GM23248 (cell line): ENCODE measurements around the gene PHTF1. TPM values are rescaled to one million over a fixed set of nuclear protein-coding genes. Genes with fewer than 3 reads are reported as not detected.

Experiments used
- DNase-seq: peaks from one replicate; pipeline ENCODE4 v3.0.0-alpha.2; 2015
- H2AFZ ChIP-seq: fragments of 200-600 bp; sonication (generic); 2 replicates; pipeline ENCODE4 v1.6.1; 2016; ENCODE audit warnings: antibody characterized with exemption
- H3F3A ChIP-seq: fragments of 200-600 bp; sonication (generic); 2 replicates; pipeline ENCODE4 v1.6.1; 2016; ENCODE audit warnings: mild to moderate bottlenecking, antibody characterized with exemption, mixed run types; ENCODE audit not compliant: insufficient read depth
- H3K27ac ChIP-seq: fragments of 200-600 bp; sonication (generic); 2 replicates; pipeline ENCODE4 v1.5.1; 2016; ENCODE audit warnings: mild to moderate bottlenecking
- H3K27me3 ChIP-seq: fragments of 200-600 bp; sonication (generic); replicated peaks from 2 replicates; pipeline ENCODE4 v1.6.1; 2016; ENCODE audit warnings: mild to moderate bottlenecking; ENCODE audit not compliant: insufficient read depth
- H3K36me3 ChIP-seq: fragments of 200-600 bp; sonication (generic); 2 replicates; pipeline ENCODE4 v1.6.1; 2016; ENCODE audit warnings: low read depth, mild to moderate bottlenecking
- H3K4me1 ChIP-seq: fragments of 200-600 bp; sonication (generic); 2 replicates; pipeline ENCODE4 v1.6.1; 2016; ENCODE audit warnings: mild to moderate bottlenecking; ENCODE audit not compliant: insufficient read depth
- H3K4me2 ChIP-seq: fragments of 200-600 bp; sonication (generic); one replicate; pipeline ENCODE4 v1.6.1; 2016; ENCODE audit warnings: mild to moderate bottlenecking; ENCODE audit not compliant: unreplicated experiment
- H3K4me3 ChIP-seq: fragments of 200-600 bp; sonication (generic); 2 replicates; pipeline ENCODE4 v1.5.1; 2016; ENCODE audit warnings: mild to moderate bottlenecking
- H3K79me2 ChIP-seq: fragments of 200-600 bp; sonication (generic); 2 replicates; pipeline ENCODE4 v1.6.1; 2016; ENCODE audit warnings: mild to moderate bottlenecking; ENCODE audit not compliant: insufficient read depth
- H3K9ac ChIP-seq: fragments of 200-600 bp; sonication (generic); 2 replicates; pipeline ENCODE4 v1.6.1; 2016; ENCODE audit warnings: mild to moderate bottlenecking
- H3K9me2 ChIP-seq: fragments of 200-600 bp; sonication (generic); 2 replicates; pipeline ENCODE4 v1.6.1; 2016; ENCODE audit warnings: mixed run types, mild to moderate bottlenecking, moderate library complexity; ENCODE audit not compliant: insufficient read depth
- H3K9me3 ChIP-seq: fragments of 200-600 bp; sonication (generic); one replicate; pipeline ENCODE4 v1.6.1; 2017; ENCODE audit warnings: low read depth
- H4K20me1 ChIP-seq: fragments of 200-600 bp; sonication (generic); 2 replicates; pipeline ENCODE4 v1.6.0; 2016; ENCODE audit not compliant: insufficient read depth
- EZH2 ChIP-seq: fragments of 200-600 bp; sonication (generic); IDR thresholded peaks from 2 replicates; pipeline ENCODE4 v1.6.1; 2018; ENCODE audit warnings: antibody characterized with exemption, mild to moderate bottlenecking; ENCODE audit not compliant: insufficient read depth, poor library complexity, severe bottlenecking
- EZH2phosphoT487 ChIP-seq: fragments of 200-600 bp; sonication (generic); IDR thresholded peaks from 2 replicates; pipeline ENCODE4 v1.6.1; 2018; ENCODE audit warnings: antibody characterized with exemption, moderate library complexity, mild to moderate bottlenecking, low read depth; ENCODE audit not compliant: insufficient read depth
- WGBS, 2 experiments: methylation state at CpG; one replicate each; pipeline ENCODE4 v1.1.6; 2015 to 2017; ENCODE audit warnings: low lambda C conversion rate in 2 of 2, low coverage in 1 of 2; ENCODE audit errors: missing lambda C conversion rate in 2 of 2; 5-methylcytosine and 5-hydroxymethylcytosine counted together
- in situ Hi-C: fragments of 300-500 bp; cut with MboI; formaldehyde crosslinking; loops from 2 replicates; pipeline ENCODE4 v1.15.0; 2020
- polyA plus RNA-seq: library from polyadenylated mRNA; unstranded; fragments of >200 nt; fragmentation: Nextera tagmentation; extraction: Ambion mirVana; gene quantifications from 2 replicates; pipeline ENCODE4 v1.2.1, GENCODE V29; 2016
- total RNA-seq: library from RNA; depleted of rRNA; stranded (reverse); fragments of >200 nt; shearing (Covaris generic); gene quantifications from 2 replicates; pipeline ENCODE4 v1.2.3, GENCODE V29; 2014; rRNA removed

Gene PHTF1
- total RNA-seq: 17.3 and 18.2 TPM in 2 replicates
- 15.9 TPM in 2 replicates for polyA plus RNA-seq

DNA sequence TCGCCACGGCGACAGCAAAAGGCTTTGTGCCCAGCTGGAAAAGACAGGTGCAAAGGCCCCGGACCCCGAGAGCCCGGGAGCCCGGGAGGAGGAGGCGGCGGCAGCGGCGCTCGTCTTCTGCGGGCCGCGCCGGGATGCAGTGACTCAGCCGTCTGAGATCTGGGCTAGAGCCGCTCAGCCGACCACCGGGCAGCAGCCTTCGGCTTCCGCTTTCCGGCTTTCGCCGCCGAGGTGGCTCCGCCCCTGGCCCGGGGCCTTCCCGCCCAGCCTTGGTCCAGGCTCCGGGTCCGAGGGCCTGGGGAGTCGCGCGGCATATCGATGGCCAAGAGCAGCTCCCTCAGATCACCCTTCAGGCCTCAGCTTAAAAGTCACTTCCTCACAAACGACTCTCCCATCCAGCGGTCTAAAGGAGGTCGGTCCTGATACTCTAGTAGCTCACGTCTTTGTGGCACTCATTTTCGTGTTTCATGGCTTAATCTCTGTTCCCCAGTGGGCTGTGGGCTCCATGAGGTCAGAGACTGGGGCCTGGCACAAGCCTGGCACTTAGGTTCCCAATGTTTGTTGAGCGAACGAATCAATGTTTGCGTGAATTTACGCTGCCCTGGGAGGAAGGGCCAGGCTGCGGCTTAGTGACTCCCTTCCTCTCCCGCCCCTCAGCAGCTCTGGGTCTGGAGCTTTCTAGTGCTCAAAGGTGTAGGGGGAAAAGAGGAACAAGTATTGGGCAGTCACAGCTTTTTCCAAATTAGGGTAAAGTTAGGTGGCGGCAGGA lies at the start of gene PHTF1:
TSS of gene PHTF1 (minus strand) at position 154 of the 769 bp plus-strand sequence. CDS start 783 bp downstream, outside the sequence.
- no peaks in the 10 kb centered on the region for H3K9me2 ChIP-seq
- H3K4me1 ChIP-seq: peaks cover 8% of the 10 kb centered on the region
- H3K27ac ChIP-seq: peak within 1 kb of the TSS; percentile 92
- no peaks in the 10 kb centered on the region for H3K9me3 ChIP-seq
- peak within 1 kb of the TSS; percentile 86 for H3K4me2 ChIP-seq
- peaks cover 44% of the 10 kb centered on the region for H3K79me2 ChIP-seq
- 0 out of 2 replicates have a peak, but pooled peaks cover 14% of the 10 kb centered on the region for H3K36me3 ChIP-seq
- H3K9ac ChIP-seq: peak within 1 kb of the TSS; percentile 93
- H3F3A ChIP-seq: peaks cover 22% of the 10 kb centered on the region; the same call in 1 of the 2 replicates
- H3K4me3 ChIP-seq: peak within 1 kb of the TSS; percentile 94
- peak; percentile 94 for DNase-seq
- H4K20me1 ChIP-seq: no peaks in the 10 kb centered on the region
- WGBS, 2 experiments: 1 to 2% methylated on average over 44 to 46 of the region's 47 CpGs
- TF ChIP-seq EZH2phosphoT487: no peak
- TF ChIP-seq EZH2: no peak
- in situ Hi-C loops: no loop called here
- H3K27me3 ChIP-seq: no peaks in the 10 kb centered on the region
- H2AFZ ChIP-seq: peak within 1 kb of the TSS; percentile 95

DNA sequence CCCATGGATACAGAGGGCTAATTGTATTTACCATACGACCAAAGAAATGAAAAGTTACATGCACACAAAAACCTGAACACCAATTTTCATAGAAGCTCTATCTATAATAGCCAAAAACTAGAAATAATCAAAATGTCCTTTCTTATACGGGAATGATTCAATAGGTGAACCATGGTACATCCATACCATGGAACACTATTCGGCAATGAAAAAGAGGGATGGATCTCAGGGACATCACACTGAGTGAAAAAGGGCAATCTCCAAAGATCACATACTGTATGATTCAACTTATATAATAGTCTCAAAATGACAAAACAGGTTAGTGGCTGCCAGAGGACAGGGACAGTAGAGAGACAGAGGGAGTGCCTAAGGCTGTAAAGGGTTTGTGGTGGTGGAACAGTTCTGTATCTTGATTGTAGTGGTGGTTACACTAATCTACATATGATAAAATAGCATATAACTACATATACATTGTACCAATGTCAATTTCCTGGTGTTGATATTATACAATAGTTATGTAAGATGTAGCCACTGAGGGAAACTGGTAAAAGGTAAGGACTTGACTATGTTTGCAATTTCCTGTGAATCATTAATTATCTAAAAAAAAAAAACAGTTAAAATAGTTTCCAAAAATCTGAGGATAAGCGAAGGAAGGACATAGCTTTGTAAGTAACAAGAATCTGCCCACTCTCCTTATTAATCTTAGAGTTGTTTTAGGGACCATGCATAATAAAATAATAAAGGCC lies 49.3 kb upstream of the PHTF1 start:
- in situ Hi-C loops: no loop called here
- Histone ChIP-seq H3K4me3 (peak overlapping the region; percentile 99), H3K4me2 (peak overlapping the region; percentile 99), H3F3A (peaks cover 38% of the 10 kb centered on the region), H3K9me3 (no peaks in the 10 kb centered on the region), H3K27me3 (no peaks in the 10 kb centered on the region), H3K36me3 (peaks cover 3% of the 10 kb centered on the region; the same call in 1 of the 2 replicates), H3K27ac (peak overlapping the region; percentile 78), H2AFZ (no peak overlapping the region), H3K9ac (peak overlapping the region; percentile 94; the same call in 1 of the 2 replicates), H3K79me2 (peaks cover 83% of the 10 kb centered on the region), H3K4me1 (peaks cover 39% of the 10 kb centered on the region), H4K20me1 (no peaks in the 10 kb centered on the region; the same call in 1 of the 2 replicates), H3K9me2 (no peaks in the 10 kb centered on the region)
- peak; percentile 50 for DNase-seq
- TF ChIP-seq EZH2: no peak
- no peak for TF ChIP-seq EZH2phosphoT487
- 71 to 73% methylated on average over 4 of the region's 4 CpGs for WGBS, 2 experiments

DNA sequence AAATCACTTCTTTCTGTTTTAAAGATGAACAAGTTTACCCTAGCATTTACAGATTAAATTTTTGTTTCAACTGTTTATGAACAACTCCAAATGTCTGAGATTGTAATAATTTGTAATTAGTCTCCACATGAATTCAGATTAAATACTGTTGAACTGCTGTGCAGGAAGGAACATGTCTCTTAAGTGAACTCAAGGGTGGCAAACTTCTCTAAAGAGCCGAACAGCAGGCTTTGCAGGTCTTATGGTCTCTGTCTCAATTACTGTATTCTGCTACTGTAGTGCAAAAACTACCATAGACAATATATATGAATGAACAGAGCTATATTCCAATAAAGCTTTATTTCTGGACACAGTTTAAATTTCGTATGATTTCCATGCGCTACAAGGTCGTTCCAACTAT lies 46.4 kb upstream of the PHTF1 start:
- in situ Hi-C loops: no loop called here

DNA sequence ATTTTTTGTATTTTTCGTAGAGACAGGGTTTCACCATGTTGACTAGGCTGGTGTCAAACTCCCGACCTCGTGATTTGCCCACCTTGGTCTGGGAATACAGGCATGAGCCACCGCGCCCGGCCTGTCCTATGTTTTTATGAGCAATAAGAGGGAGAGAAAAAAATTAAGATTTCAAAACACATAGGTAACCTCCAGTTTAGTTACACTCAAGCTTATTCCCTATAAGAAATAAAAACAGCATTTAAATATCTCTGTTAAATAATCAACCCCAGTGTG lies 45.9 kb upstream of the PHTF1 start:
- in situ Hi-C loops: no loop called here
- no peak for DNase-seq
- no peak overlapping the region for H3K9ac ChIP-seq
- no peak overlapping the region for H3K4me3 ChIP-seq
- WGBS, 2 experiments: 96 to 100% methylated on average over 6 of the region's 6 CpGs
- no peaks in the 10 kb centered on the region for H3K9me2 ChIP-seq
- peaks cover 33% of the 10 kb centered on the region for H3K4me1 ChIP-seq
- no peaks in the 10 kb centered on the region; the same call in 1 of the 2 replicates for H4K20me1 ChIP-seq
- 0 out of 2 replicates have a peak overlapping the region, but pooled peaks have one; percentile 12 for H3K27ac ChIP-seq
- TF ChIP-seq EZH2 (no peak), EZH2phosphoT487 (no peak)
- no peak overlapping the region for H3K4me2 ChIP-seq
- no peak overlapping the region for H2AFZ ChIP-seq
- H3K36me3 ChIP-seq: peaks cover 3% of the 10 kb centered on the region; the same call in 1 of the 2 replicates
- H3F3A ChIP-seq: peaks cover 29% of the 10 kb centered on the region
- H3K27me3 ChIP-seq: no peaks in the 10 kb centered on the region
- H3K9me3 ChIP-seq: no peaks in the 10 kb centered on the region
- H3K79me2 ChIP-seq: peaks cover 100% of the 10 kb centered on the region

More for the DNA sequence above, 46.4 kb upstream of the PHTF1 start:
- no peak for DNase-seq
- peaks cover 3% of the 10 kb centered on the region; the same call in 1 of the 2 replicates for H3K36me3 ChIP-seq
- H3K4me3 ChIP-seq: no peak overlapping the region
- H3K9me2 ChIP-seq: no peaks in the 10 kb centered on the region
- H3K27ac ChIP-seq: no peak overlapping the region
- no peaks in the 10 kb centered on the region for H3K9me3 ChIP-seq
- H3F3A ChIP-seq: peaks cover 29% of the 10 kb centered on the region
- 82 to 86% methylated on average over 4 of the region's 4 CpGs for whole genome bisulfite sequencing, 2 experiments
- H3K79me2 ChIP-seq: peaks cover 100% of the 10 kb centered on the region
- H3K9ac ChIP-seq: no peak overlapping the region
- no peaks in the 10 kb centered on the region; the same call in 1 of the 2 replicates for H4K20me1 ChIP-seq
- H3K4me1 ChIP-seq: peaks cover 35% of the 10 kb centered on the region
- no peak for TF ChIP-seq EZH2phosphoT487
- TF ChIP-seq EZH2: no peak
- H3K27me3 ChIP-seq: no peaks in the 10 kb centered on the region
- H3K4me2 ChIP-seq: no peak overlapping the region
- no peak overlapping the region for H2AFZ ChIP-seq
